AG09319 (cell line): ENCODE data around the gene ASTN2.

Experiments
- DNase-seq: peaks from one replicate; pipeline ENCODE4 v3.0.0-alpha.2; 2010; ENCODE audit warnings: low read depth; ENCODE audit errors: extremely low read depth
- CTCF ChIP-seq: IDR thresholded peaks from 2 replicates; pipeline ENCODE4 v1.5.1; 2011; ENCODE audit warnings: low read depth, mild to moderate bottlenecking, inconsistent platforms, low read length, moderate library complexity

Gene ASTN2

GRCh38 chr9:116515541-116515940 is 899.3 kb downstream of the ASTN2 start:
- no peak for TF ChIP-seq CTCF
- no peak for DNase-seq

- no peak for TF ChIP-seq CTCF
Measured at GRCh38 chr9:116506685-116507084, 908.2 kb downstream of the ASTN2 start.

GRCh38 chr9:116504893-116505480 is 909.9 kb downstream of the ASTN2 start:
- DNase-seq: no peak
- TF ChIP-seq CTCF: no peak

More at GRCh38 chr9:116506685-116507084, 908.2 kb downstream of the ASTN2 start:
- DNase-seq: no peak

- TF ChIP-seq CTCF: no peak
- DNase-seq: no peak
Measured at GRCh38 chr9:116504081-116504480, 910.8 kb downstream of the ASTN2 start.

GRCh38 chr9:116502746-116503145 is 912.1 kb downstream of the ASTN2 start:
- DNase-seq: no peak
- no peak for TF ChIP-seq CTCF

- no peak for TF ChIP-seq CTCF
- DNase-seq: no peak
Measured at GRCh38 chr9:116501871-116502270, 913.0 kb downstream of the ASTN2 start.

GRCh38 chr9:116499986-116500871 is 914.6 kb downstream of the ASTN2 start:
- peak; percentile 23 for DNase-seq
- no peak for TF ChIP-seq CTCF
